Measurements from ENCODE around the gene NR1I3. TPM values are rescaled to one million over a fixed set of nuclear protein-coding genes. Genes with fewer than 3 reads are reported as not detected.

The NR1I3 gene
- total RNA-seq, 1 donor from 2014 or later: not detected

DNA sequence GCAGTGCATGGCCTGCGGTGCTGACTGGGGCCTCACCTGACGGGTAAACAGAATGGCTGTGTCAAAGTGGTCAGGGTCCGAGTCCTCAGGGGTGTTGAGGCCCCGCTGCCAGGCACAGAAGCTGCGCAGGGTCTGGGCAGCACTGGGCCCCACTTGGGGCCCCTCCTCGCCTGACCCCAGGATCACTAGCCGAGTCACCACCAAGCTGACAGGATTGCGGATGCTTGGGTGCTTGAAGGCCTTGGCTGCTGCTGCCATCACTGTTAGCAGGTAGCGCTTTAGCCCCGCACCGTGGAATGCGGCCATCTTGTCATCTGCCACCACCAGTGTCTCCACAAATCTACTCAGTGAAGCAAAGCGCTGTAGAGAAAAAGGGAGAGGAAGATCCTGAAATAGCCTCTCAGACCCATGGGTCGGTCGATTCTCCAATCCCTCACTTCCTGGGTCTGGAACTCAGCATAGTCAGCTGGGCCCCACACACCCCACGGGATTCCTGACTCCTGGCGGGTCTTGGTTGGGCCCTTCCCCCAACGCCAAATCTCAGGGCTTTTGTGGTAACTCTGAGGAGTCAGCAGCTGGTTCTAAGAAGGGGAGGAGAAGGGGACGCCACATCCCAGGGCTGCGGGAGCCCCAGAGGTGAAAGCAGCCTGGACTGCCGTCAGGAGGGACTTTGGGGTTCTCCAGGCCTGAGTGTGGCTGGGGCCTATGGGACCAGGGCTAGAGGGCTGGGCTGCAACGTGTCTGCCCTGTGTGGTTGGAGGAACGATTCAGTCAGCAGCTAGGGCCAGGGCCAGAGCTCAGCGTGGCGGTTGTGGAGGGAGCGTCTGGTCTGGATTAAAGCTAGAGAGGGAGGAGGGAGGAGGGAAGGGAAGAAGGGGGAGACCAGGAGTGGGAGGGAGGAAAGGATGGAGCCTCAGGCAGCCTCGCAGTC lies 41.2 kb downstream of the NR1I3 start:
- Histone ChIP-seq H3K27ac (ENCODE audit: low read depth, low read length) (peak overlapping the region; percentile 99), H3K36me3 (ENCODE audit: control insufficient read depth in 3 of 3, insufficient read depth in 3 of 3, low read length in 3 of 3) (peaks cover 0 to 3% (median 1%) of the 10 kb centered on the region in 3 donors), H3K27me3 (ENCODE audit: control insufficient read depth in 3 of 3, insufficient read depth in 3 of 3, low read length in 3 of 3) (no peaks in the 10 kb centered on the region), H3K4me1 (ENCODE audit: control insufficient read depth in 3 of 3, insufficient read depth in 3 of 3, low read length in 3 of 3) (peaks cover 69 to 90% (median 83%) of the 10 kb centered on the region in 3 donors), H3K4me3 (ENCODE audit: low read length in 3 of 3) (peak overlapping the region; percentile 65 to 73 (median 72)), H3K9ac (ENCODE audit: low read depth in 1 of 3, low read length in 3 of 3) (peak overlapping the region; percentile 3 to 90 (median 81)), H3K9me3 (ENCODE audit: control insufficient read depth in 3 of 3, low read length in 3 of 3) (no peaks in the 10 kb centered on the region)

DNA sequence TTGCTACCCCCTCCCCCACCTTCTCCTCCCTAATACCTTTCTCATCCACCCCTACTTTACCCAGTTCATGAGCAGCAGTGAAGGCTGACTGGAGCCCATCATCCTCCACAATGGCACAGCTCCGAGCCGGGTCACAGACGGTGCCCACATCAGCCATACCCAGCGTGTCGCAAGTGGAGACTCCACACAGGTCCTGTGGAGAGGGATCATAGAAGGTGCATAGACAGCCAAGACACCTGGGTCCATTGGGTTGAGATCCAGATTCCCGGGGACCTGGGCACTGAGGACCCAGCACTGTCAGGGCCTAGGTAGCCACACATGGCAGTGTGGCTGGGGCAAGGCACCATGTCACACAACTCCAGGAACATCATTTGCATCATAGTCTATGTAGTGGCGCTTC lies 41.9 kb downstream of the NR1I3 start:
- Histone ChIP-seq H3K27me3 (ENCODE audit: control insufficient read depth in 3 of 3, insufficient read depth in 3 of 3, low read length in 3 of 3) (no peaks in the 10 kb centered on the region), H3K9me3 (ENCODE audit: control insufficient read depth in 3 of 3, low read length in 3 of 3) (no peaks in the 10 kb centered on the region), H3K27ac (ENCODE audit: low read depth, low read length) (peak overlapping the region; percentile 99), H3K4me3 (ENCODE audit: low read length in 3 of 3) (peak overlapping the region in 1 of 3 donors; percentile 35), H3K36me3 (ENCODE audit: control insufficient read depth in 3 of 3, insufficient read depth in 3 of 3, low read length in 3 of 3) (peaks cover 0 to 8% (median 3%) of the 10 kb centered on the region in 3 donors), H3K4me1 (ENCODE audit: control insufficient read depth in 3 of 3, insufficient read depth in 3 of 3, low read length in 3 of 3) (peaks cover 62 to 83% (median 76%) of the 10 kb centered on the region in 3 donors), H3K9ac (ENCODE audit: low read depth in 1 of 3, low read length in 3 of 3) (peak overlapping the region in 1 of 3 donors; percentile 73)

DNA sequence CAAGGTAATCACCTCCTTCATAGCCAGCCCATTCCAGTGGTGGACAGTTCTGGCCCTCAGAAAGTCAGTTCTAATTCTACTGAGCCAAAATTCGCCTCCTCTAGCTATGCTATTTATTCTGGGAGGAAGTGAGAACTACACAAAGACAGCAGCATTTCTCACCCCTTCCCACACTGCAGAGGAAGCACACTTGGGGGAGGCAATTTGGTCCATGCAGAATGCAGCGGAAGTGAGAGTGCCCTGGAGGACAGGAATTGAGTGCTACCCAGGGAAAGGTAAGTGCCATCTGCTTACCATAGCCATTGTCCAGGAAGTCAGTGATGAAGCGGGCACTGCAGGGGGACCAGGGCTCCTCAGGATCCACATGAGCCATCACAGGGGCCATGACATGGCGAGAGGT lies 42.8 kb downstream of the NR1I3 start:
- no peaks in the 10 kb centered on the region for H3K27me3 ChIP-seq (ENCODE audit: control insufficient read depth in 3 of 3, insufficient read depth in 3 of 3, low read length in 3 of 3)
- no peaks in the 10 kb centered on the region for H3K9me3 ChIP-seq (ENCODE audit: control insufficient read depth in 3 of 3, low read length in 3 of 3)
- peak overlapping the region in 1 of 3 donors; percentile 15 for H3K9ac ChIP-seq (ENCODE audit: low read depth in 1 of 3, low read length in 3 of 3)
- peaks cover 0 to 8% (median 3%) of the 10 kb centered on the region in 3 donors for H3K36me3 ChIP-seq (ENCODE audit: control insufficient read depth in 3 of 3, insufficient read depth in 3 of 3, low read length in 3 of 3)
- peaks cover 53 to 74% (median 67%) of the 10 kb centered on the region in 3 donors for H3K4me1 ChIP-seq (ENCODE audit: control insufficient read depth in 3 of 3, insufficient read depth in 3 of 3, low read length in 3 of 3)
- peak overlapping the region in 2 of 3 donors; percentile 11 to 29 for H3K4me3 ChIP-seq (ENCODE audit: low read length in 3 of 3)
- H3K27ac ChIP-seq (ENCODE audit: low read depth, low read length): peak overlapping the region; percentile 31

DNA sequence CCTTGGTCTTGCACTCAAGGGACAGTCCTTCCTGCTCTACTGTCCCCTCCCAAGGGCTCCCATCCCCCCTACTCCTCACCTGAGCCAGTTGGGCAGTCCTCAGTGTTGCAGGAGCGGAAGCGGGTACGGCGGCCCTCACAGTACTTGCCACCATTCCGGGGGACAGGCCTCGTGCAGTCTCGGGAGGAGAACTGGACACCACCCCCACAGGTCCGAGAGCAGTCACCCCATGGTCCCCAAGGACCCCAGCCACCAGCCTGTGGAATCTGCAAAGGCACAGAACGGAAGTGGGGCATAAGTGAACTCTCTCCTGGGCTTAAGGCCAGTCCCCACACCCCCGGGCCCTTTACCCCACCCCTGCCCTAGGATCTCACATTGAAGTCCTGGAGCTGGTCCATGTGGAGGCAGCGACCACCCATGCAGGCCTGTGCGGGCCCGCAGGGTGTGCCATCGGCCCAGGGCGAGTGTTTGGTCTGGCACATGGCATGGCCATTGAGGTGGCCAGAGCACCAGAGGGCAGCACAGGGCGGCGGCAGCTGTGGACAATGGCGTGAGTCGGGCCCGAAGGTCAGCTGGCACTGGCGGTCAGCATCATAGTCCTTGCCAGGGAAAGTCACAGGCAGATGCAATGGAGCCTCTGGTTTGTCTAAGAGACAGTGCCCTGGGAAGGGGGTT lies 44.3 kb downstream of the NR1I3 start:
- Histone ChIP-seq H3K9me3 (ENCODE audit: control insufficient read depth in 3 of 3, low read length in 3 of 3) (no peaks in the 10 kb centered on the region), H3K9ac (ENCODE audit: low read depth in 1 of 3, low read length in 3 of 3) (peak overlapping the region in 1 of 3 donors; percentile 40), H3K4me1 (ENCODE audit: control insufficient read depth in 3 of 3, insufficient read depth in 3 of 3, low read length in 3 of 3) (peaks cover 40 to 59% (median 55%) of the 10 kb centered on the region in 3 donors), H3K27me3 (ENCODE audit: control insufficient read depth in 3 of 3, insufficient read depth in 3 of 3, low read length in 3 of 3) (no peaks in the 10 kb centered on the region), H3K36me3 (ENCODE audit: control insufficient read depth in 3 of 3, insufficient read depth in 3 of 3, low read length in 3 of 3) (peaks cover 0 to 8% (median 3%) of the 10 kb centered on the region in 3 donors), H3K4me3 (ENCODE audit: low read length in 3 of 3) (peak overlapping the region in 1 of 3 donors; percentile 41), H3K27ac (ENCODE audit: low read depth, low read length) (peak overlapping the region; percentile 9)

DNA sequence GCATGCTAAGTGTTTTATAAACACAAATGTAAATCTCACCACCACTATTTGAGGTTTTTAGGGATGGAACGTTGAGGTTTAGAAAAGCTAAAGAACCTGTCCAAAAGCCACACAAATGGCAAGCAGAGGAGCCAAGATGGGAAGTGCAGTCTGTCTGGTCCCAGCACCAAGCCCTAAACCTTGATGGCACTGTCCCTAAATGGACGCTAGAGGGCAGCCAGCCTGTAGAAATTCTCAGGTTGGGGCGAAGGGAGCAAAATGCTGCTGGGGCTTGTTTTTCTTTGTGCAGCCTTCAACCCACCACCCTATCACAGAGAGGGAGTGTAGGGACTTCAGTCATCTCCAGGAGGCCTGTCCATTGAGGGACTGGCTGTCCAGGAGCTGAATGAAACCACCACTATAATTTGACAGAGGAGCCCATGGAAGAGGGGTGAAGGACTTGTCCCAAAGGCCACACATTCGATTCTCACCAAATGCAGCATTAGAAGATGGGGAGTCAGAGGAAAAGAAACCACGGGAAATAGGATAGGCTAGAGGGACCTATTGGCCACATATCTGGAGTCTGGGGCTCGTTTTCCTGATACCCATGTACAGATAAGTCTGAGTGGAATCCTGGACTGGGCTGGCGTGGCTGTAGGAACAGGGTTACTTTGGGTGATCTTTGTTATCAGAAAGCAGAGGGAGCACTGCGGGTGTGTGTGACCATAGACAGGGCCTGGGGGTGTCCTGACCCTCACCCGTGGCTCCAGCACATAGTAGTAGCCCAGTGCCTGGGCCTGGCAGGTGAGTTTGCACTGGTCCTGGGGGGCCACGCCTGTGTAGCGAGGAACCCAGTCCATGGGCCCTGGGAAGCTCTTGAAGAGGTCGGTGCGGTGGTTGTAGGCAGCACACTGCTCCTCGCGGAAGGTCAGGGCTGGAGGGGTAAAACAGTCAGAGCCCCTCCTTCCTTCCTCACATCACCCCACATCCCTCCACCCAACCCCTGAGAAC lies 45.2 kb downstream of the NR1I3 start:
- no peak overlapping the region for H3K4me3 ChIP-seq (ENCODE audit: low read length in 3 of 3)
- peak overlapping the region in 1 of 3 donors; percentile 40 for H3K9ac ChIP-seq (ENCODE audit: low read depth in 1 of 3, low read length in 3 of 3)
- H3K36me3 ChIP-seq (ENCODE audit: control insufficient read depth in 3 of 3, insufficient read depth in 3 of 3, low read length in 3 of 3): peaks cover 0 to 8% (median 3%) of the 10 kb centered on the region in 3 donors
- H3K27me3 ChIP-seq (ENCODE audit: control insufficient read depth in 3 of 3, insufficient read depth in 3 of 3, low read length in 3 of 3): no peaks in the 10 kb centered on the region
- peaks cover 31 to 50% (median 46%) of the 10 kb centered on the region in 3 donors for H3K4me1 ChIP-seq (ENCODE audit: control insufficient read depth in 3 of 3, insufficient read depth in 3 of 3, low read length in 3 of 3)
- H3K9me3 ChIP-seq (ENCODE audit: control insufficient read depth in 3 of 3, low read length in 3 of 3): no peaks in the 10 kb centered on the region
- peak overlapping the region; percentile 9 for H3K27ac ChIP-seq (ENCODE audit: low read depth, low read length)

DNA sequence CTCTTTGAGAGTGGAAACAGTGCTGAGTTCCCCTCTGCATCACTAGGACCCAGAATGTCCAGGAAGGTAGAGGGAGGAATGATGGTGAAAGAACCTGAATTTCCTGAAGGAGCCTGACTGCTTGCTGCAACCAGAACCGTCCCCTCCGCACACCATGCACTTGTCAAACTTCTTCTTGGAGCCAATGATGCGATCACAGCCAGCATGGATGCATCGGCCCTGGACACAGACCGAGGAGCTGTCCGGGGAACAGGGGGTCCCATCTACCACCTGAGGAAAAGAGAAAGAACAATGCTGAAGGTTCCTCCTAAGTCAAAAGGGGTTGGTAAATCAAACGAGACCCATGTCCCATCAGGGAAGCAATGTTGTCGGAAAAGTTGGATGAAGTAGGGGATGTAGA lies 46.0 kb downstream of the NR1I3 start:
- no peaks in the 10 kb centered on the region for H3K27me3 ChIP-seq (ENCODE audit: control insufficient read depth in 3 of 3, insufficient read depth in 3 of 3, low read length in 3 of 3)
- H3K27ac ChIP-seq (ENCODE audit: low read depth, low read length): no peak overlapping the region
- H3K9ac ChIP-seq (ENCODE audit: low read depth in 1 of 3, low read length in 3 of 3): no peak overlapping the region
- H3K4me1 ChIP-seq (ENCODE audit: control insufficient read depth in 3 of 3, insufficient read depth in 3 of 3, low read length in 3 of 3): peaks cover 23 to 48% (median 38%) of the 10 kb centered on the region in 3 donors
- no peak overlapping the region for H3K4me3 ChIP-seq (ENCODE audit: low read length in 3 of 3)
- H3K36me3 ChIP-seq (ENCODE audit: control insufficient read depth in 3 of 3, insufficient read depth in 3 of 3, low read length in 3 of 3): peaks cover 0 to 8% (median 3%) of the 10 kb centered on the region in 3 donors
- H3K9me3 ChIP-seq (ENCODE audit: control insufficient read depth in 3 of 3, low read length in 3 of 3): no peaks in the 10 kb centered on the region

DNA sequence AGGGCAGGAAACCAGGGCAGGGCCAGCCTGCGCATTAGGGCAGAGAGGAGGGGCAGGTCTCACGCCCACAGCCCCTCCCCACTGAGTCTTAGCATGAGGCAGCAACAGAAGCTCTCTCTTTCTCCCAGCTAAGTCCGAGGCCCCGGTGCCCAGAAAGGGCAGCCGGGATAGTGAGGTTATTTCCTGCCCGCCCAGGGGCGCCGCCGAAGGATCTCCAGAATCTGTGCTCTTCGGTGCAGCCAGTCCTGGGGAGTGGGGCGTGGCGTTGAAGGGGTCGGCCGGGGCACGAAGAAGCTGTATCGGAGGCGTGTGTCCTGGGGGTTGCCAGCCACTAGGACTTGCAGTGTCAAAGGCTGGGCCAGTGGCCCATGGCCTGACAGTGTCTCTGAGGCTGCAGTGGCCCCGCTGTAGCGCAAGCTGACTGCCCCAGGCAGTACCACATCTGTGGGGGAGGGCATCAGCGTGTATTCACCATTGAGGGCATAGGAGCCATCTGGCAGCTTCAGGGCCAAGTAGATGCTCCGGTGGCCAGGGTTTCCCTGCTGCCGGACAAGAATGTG lies 47.0 kb downstream of the NR1I3 start:
- Histone ChIP-seq H3K4me1 (ENCODE audit: control insufficient read depth in 3 of 3, insufficient read depth in 3 of 3, low read length in 3 of 3) (peaks cover 17 to 47% (median 33%) of the 10 kb centered on the region in 3 donors), H3K9ac (ENCODE audit: low read depth in 1 of 3, low read length in 3 of 3) (no peak overlapping the region), H3K4me3 (ENCODE audit: low read length in 3 of 3) (no peak overlapping the region), H3K27ac (ENCODE audit: low read depth, low read length) (no peak overlapping the region), H3K9me3 (ENCODE audit: control insufficient read depth in 3 of 3, low read length in 3 of 3) (no peaks in the 10 kb centered on the region), H3K27me3 (ENCODE audit: control insufficient read depth in 3 of 3, insufficient read depth in 3 of 3, low read length in 3 of 3) (no peaks in the 10 kb centered on the region), H3K36me3 (ENCODE audit: control insufficient read depth in 3 of 3, insufficient read depth in 3 of 3, low read length in 3 of 3) (peaks cover 0 to 8% (median 3%) of the 10 kb centered on the region in 3 donors)

DNA sequence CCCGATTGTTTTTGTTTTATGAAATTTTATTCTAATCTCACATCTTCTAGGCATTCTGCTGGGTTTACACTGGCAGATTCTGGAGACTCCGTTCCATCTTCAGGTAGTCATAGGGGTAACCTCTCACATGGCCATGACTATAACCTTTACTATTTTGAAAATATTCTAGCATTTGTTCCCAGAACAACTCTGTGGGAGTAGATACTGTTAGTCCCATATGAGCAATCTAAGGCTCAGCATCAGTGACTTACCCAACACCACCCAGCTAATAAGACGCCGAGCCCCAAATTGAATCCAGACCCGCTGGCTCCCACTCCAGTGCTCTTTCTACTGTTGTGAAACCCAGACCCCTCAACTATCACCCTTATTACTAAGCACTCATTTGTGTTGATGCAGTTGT lies 49.0 kb downstream of the NR1I3 start:
- H3K9ac ChIP-seq (ENCODE audit: low read depth in 1 of 3, low read length in 3 of 3): no peak overlapping the region
- peaks cover 0 to 8% (median 3%) of the 10 kb centered on the region in 3 donors for H3K36me3 ChIP-seq (ENCODE audit: control insufficient read depth in 3 of 3, insufficient read depth in 3 of 3, low read length in 3 of 3)
- H3K27me3 ChIP-seq (ENCODE audit: control insufficient read depth in 3 of 3, insufficient read depth in 3 of 3, low read length in 3 of 3): no peaks in the 10 kb centered on the region
- peaks cover 25 to 39% (median 29%) of the 10 kb centered on the region in 3 donors for H3K4me1 ChIP-seq (ENCODE audit: control insufficient read depth in 3 of 3, insufficient read depth in 3 of 3, low read length in 3 of 3)
- no peak overlapping the region for H3K27ac ChIP-seq (ENCODE audit: low read depth, low read length)
- no peak overlapping the region for H3K4me3 ChIP-seq (ENCODE audit: low read length in 3 of 3)
- no peaks in the 10 kb centered on the region for H3K9me3 ChIP-seq (ENCODE audit: control insufficient read depth in 3 of 3, low read length in 3 of 3)

DNA sequence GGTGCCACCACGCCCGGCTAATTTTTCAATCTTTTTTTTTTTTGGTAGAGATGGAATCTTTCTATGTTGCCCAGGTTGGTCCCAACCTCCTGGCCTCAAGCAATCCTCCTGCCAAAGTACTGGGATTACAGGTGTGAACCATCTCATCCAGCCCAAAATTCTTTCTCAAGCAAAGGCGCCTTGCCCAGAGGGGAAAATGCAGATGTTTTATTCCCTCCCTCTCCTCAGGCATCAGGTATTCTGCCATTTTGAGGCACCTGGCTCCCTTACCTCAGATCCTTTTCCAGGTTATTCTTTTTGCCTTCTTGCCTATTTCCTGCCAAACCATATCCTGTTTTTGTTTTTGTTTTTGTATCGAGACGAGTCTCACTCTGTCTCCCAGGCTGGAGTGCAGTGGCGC lies 49.6 kb downstream of the NR1I3 start:
- Histone ChIP-seq H3K4me1 (ENCODE audit: control insufficient read depth in 3 of 3, insufficient read depth in 3 of 3, low read length in 3 of 3) (peaks cover 19 to 33% (median 23%) of the 10 kb centered on the region in 3 donors), H3K9ac (ENCODE audit: low read depth in 1 of 3, low read length in 3 of 3) (no peak overlapping the region), H3K36me3 (ENCODE audit: control insufficient read depth in 3 of 3, insufficient read depth in 3 of 3, low read length in 3 of 3) (peaks cover 0 to 8% (median 3%) of the 10 kb centered on the region in 3 donors), H3K27ac (ENCODE audit: low read depth, low read length) (no peak overlapping the region), H3K9me3 (ENCODE audit: control insufficient read depth in 3 of 3, low read length in 3 of 3) (no peaks in the 10 kb centered on the region), H3K27me3 (ENCODE audit: control insufficient read depth in 3 of 3, insufficient read depth in 3 of 3, low read length in 3 of 3) (no peaks in the 10 kb centered on the region), H3K4me3 (ENCODE audit: low read length in 3 of 3) (no peak overlapping the region)
